HG03460 (cell line): ENCODE results near the gene ADAM12.
A peak's percentile ranks its signal among the peaks of the same experiment; 100 is the strongest.
"Not testable (repeated sequence)": the region's sequence is repeated elsewhere in the genome, so short reads cannot be mapped to it uniquely, and the experiment has no call there.

Experiments used
- ATAC-seq: cut with Tn5 transposase; IDR thresholded peaks from one replicate; pipeline ENCODE4 v1.9.1; 2021; ENCODE audit not compliant: unreplicated experiment

The ADAM12 gene

DNA sequence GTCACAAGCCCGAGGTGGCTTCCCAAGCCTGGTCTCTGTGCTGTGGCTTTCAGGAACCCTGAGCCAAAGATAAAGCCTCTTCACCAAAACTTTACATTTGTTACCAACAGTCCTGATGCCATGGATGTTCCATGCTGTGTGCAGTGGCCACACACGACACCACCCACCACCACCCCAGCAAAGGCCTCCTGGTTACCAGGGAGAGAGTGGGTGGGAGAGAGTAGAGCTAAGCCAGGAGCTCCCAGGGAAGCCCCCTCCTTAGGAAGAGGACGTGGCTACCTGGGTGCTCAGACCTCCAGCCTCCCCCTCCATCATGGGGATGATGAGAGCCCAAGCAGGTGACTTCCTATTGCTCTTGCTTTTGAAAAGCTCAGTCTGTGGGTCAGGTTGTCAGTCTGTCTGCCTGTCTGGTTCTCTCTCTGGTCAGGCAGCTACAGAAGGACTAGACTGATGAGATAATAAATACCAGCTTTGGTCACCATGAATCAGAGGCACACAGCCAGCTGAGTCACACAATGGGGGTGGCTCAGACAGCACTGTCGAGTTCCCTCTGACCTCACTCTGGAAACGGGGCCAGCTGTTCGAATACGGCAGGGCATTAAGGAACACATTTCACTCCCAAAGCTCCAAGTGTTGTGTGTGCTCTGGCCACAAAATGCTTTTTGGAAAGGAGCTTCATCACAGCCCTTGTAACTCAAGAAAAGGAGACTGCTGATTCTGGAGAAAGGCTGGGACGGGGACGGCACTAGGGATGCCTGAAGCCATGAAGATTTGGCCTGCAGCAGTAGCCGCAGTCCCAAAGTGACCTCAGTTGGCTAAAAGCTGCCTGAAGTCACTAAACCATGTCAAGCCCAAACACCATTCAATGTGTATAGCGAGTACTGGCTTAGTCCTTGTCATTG lies 325.9 kb downstream of the ADAM12 start:
- ATAC-seq = no peak

DNA sequence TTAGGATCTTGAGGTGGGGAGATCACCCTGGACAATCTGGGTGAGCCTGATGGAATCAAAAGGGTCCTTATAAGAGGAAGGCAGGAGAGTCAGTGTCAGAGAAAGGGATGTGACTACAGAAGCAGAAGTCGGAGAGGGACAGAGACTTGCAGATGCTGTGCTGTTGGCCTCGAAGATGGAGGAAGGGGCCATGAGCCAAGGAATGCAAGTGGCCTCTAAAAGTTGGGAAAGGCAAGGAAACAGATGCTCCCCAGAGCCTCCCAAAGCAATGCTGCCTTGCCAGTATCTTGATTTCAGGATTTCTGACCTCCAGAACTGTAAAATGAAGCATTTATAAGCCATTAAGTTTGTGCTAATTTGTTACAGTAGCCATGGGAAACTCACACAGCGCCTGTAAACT lies 326.8 kb downstream of the ADAM12 start:
- no peak for ATAC-seq

DNA sequence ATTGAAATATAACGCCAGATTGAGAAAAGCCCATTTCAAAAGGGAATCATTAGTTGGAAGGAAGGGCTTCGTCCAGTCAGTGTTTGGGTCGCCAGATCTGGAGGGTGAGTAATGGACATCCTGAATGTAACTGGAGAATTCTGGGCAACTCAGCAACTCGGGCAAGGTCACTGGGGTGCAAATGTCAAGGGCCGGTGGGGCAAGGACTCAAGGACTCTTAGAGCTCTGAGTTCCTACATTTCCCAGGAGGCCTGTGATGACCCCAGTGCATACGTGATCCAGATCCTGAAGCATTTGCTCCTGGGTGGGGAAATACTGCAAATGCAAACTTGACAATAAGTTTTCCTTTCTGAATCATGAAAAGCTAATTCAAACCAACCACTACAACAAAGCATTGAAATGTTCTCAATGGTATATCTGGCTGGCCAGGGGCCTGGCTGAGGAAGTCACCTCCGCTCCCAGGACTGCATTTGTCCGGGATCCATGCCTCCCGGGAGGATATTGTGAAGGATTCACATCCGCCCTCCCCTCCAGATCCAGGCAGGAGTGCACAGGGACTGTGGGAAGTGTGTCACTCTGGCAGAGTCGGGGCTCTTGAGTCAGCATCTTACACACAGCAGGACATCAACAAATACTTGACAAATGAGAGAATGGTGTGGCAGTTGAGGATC lies 327.9 kb downstream of the ADAM12 start:
- no peak for ATAC-seq

GRCh38 chr10:126059076-126059826 lies 329.0 kb downstream of the ADAM12 start:
- ATAC-seq = no peak

- no peak for ATAC-seq
Observed at GRCh38 chr10:126058507-126058906, 329.8 kb downstream of the ADAM12 start.

DNA sequence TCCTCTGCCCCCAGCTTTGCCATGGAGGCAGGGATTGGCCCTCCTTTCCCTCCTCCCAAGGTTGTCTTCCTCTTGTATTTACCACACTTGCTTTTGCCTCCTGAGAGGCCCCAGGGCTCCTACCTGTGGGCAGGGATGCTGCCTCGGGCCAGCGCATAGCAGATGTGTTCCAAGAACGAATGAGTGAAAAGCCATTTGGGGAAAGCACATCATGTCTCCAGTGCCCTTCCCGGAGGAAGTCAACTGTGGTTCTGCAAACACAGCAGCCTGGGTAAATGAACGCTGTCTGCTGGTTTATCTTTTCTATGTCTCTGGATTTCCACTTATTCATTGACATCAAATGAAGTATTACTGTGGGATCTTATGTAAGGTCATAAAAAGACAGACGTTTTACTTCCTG lies 330.2 kb downstream of the ADAM12 start:
- no peak for ATAC-seq

DNA sequence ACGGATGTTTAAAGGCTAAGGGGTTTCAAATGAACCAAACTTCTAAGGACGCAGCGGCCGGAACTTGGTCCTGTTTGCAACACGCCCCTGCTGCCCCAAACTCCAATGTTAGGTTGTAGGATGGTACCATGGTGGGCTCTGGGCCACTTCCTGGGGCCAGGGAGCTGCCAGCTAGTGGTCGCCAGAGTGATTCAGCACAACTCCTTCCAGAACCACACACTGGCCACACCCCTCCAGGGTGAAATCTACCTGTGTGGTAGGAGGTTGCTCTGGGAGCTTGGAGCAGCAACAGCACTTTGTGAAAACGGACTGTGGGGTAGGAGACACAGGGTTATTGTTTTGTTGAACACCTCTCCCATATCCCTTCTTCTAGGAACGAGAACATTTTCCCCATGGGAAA lies 330.8 kb downstream of the ADAM12 start:
- ATAC-seq = no peak

GRCh38 chr10:126054191-126054590 lies 334.1 kb downstream of the ADAM12 start:
- no peak for ATAC-seq

- no peak for ATAC-seq
Observed at GRCh38 chr10:126052171-126052570, 336.1 kb downstream of the ADAM12 start.

- no peak for ATAC-seq
Observed at GRCh38 chr10:126049759-126050700, 338.2 kb downstream of the ADAM12 start.

GRCh38 chr10:126047749-126048148 lies 340.5 kb downstream of the ADAM12 start:
- ATAC-seq = not testable (repeated sequence)

GRCh38 chr10:126046831-126047230 lies 341.4 kb downstream of the ADAM12 start:
- ATAC-seq = no peak

DNA sequence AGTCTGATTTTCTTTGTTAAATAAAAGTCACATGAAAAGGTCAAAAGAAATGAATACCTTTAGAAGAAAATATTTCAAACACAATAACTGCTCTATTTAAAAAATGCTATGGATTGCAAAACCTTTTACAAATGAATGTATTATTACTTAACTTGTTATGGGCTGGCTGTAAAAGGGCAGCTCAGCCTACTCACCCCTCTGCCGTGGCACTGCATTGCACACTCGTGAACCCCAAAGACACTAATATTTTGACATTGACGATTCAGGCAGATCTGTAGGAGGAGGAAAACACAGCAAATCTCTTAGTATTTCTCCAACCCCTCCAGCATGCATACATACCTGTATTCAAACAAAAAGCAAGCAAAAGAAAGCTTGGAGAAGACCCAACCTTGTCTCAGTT lies 342.4 kb downstream of the ADAM12 start:
- ATAC-seq = no peak

DNA sequence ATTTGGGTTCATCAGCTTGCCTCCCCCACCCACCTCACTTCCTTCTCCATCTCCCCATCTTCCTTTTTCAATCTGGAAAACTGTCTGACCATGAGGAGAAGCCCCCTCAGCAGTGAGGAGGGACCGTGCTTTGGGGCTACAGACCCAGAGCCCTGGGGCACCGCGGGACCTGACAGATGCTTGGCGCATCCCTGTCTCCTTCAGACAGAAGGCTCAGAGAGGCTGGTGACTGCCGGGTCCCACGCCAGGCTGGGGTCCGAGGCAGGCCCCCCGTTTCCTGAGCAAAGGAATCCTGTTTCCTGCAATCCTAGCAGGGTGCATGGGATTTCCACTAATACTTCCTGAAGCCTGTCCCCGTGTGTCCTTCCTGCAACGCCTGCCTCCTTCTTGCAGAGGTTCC lies 344.9 kb downstream of the ADAM12 start:
- no peak for ATAC-seq

DNA sequence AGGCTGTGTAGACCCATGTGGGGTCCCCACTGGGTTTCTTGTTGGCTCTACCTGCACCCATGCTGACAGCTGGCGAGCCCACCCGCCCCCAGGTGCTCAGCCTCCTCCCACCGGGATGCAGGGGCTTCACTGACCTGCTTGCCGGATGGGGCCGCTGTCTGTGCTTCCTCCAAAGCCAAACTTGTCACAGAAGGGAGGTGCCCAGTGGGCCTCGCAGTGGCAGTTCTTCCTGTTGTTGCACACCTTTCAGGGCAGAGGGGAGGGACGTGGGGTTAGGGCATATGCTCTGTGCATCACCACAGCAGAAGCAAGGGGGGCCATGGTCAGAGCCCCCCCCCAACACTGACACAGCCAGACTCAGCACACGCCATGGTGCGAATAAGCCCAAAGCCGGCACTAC lies 345.4 kb downstream of the ADAM12 start:
- ATAC-seq = no peak

GRCh38 chr10:126042354-126042753 lies 345.9 kb downstream of the ADAM12 start:
- ATAC-seq = no peak

DNA sequence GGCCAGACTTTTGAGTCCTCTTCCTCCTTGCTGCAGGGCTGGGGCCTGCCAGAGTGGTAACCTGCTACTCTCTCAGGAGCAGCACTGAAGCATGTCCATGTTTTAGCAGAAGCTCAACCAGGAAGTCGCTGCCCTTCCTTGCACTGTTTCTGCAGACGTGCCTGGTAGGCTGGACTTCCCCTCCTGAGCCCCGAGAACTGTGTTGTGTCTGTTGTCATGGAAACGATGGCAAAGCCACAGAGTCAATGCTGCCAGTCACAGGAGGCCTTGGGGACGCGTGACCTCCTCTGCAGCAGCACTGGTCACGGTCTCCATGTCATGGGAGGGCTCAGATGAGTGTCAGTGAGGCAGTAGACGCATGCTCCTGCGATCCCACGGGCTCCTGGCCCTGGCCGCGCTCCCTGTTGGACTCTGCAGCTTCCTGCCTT lies 346.5 kb downstream of the ADAM12 start:
- ATAC-seq = peak; percentile 99

DNA sequence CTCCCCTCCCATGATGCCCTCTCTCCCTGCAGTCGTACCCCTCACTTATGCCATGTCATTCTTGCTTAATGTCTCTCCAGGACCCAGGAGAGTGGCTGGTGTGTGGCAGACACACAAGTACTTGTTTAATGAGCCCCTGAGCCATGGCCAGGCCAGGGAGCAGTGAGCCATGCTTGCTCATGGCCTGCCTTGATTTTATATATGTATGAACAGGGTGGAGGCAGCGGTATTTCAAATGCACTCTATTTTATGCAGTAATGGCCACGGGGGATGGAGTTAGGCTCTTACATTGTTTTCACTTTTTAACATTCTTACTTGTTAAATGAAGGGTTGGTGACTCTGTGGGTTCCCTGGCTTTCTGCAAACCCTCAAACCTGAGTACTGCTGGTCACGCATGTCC lies 347.2 kb downstream of the ADAM12 start:
- ATAC-seq = no peak

GRCh38 chr10:126037946-126038345 lies 350.3 kb downstream of the ADAM12 start:
- ATAC-seq = no peak

DNA sequence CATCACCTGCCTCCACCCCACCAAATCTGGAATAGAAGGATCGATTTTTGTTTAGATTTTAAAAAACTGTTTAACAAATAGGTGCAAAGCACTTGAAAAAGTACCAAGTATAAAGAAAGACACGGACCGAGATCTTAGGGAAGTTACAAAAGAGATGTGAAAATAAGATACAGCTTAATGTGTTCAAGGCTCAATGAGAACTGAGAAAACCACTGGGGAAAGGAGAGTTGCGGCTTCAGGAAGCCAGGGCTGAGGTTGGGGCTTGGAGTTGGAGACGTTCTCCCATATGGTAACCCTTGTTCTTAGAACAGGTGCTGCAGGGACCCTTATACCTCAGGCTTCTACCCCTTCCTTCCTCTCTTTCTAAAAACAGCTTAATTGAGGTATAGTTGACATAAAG lies 351.8 kb downstream of the ADAM12 start:
- no peak for ATAC-seq

- no peak for ATAC-seq
Observed at GRCh38 chr10:126034586-126034985, 353.7 kb downstream of the ADAM12 start.
